Sigmoid colon (tissue), 4 donors: ENCODE results near the gene SUMO3.

Experiments used
- POLR2A ChIP-seq, 2 donors: fragments of 450-650 bp; IDR thresholded peaks; one replicate each; pipeline ENCODE4 v1.6.1; 2016; ENCODE audit warnings: antibody characterized with exemption in 2 of 2, mild to moderate bottlenecking in 2 of 2, moderate library complexity in 2 of 2
- POLR2AphosphoS5 ChIP-seq, 4 donors: sonication (generic); formaldehyde crosslinking; IDR thresholded peaks; one replicate each; pipeline ENCODE4 v1.6.1; 2017; ENCODE audit warnings: antibody characterized with exemption in 4 of 4
- TF ChIP-seq, protein P1 (sequence below), 4 experiments: fragments of 450-650 bp in 3 of 4; fragments of 200-600 bp in 1 of 4; IDR thresholded peaks; one replicate each; pipeline ENCODE4 v1.5.1; 2016 to 2019; ENCODE audit warnings: antibody characterized with exemption in 4 of 4, mild to moderate bottlenecking in 3 of 4, moderate library complexity in 2 of 4

DNA sequence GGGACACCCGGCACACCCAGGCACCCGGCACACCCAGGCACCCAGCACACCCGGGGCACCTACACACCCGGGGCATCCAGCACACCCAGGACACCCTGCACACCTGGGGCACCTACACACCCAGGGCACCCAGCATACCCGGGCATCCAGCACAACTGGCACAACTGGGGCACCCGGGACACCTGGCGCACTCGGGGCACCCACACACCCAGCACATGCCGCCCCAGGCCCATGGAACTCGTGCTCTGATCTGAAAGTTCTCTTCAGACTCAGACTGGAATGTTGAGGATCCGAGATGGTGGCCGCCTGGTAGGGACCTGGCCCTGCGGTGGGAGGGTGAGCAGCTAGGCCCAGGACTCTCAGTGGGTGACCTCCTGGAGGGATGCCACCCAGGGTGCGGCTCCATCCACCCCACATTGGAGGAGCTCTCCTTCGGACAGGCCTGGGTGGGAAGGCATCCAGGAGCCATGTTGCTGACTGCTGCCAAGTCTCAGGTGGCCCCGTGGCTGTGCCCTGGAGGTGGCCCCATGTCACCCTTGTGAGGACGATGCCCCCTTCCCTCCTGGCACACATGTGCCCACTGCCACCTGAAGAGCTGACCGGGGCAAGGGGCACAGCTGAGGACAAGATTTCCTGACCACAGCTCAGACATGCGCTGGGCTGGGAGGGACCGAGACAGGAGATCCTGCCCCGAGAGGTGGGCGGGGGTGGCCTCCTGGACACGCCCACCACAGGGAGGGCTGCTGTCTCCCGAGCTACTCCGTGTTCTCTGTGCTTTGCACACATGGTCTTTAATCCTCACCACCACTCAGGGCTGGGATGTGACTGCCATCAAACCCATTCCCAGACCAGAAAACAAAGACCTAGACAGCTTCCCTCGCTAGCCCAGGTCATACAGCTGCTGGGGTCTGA is 53.3 kb downstream of the SUMO3 start:
- TF ChIP-seq, protein P1, sequence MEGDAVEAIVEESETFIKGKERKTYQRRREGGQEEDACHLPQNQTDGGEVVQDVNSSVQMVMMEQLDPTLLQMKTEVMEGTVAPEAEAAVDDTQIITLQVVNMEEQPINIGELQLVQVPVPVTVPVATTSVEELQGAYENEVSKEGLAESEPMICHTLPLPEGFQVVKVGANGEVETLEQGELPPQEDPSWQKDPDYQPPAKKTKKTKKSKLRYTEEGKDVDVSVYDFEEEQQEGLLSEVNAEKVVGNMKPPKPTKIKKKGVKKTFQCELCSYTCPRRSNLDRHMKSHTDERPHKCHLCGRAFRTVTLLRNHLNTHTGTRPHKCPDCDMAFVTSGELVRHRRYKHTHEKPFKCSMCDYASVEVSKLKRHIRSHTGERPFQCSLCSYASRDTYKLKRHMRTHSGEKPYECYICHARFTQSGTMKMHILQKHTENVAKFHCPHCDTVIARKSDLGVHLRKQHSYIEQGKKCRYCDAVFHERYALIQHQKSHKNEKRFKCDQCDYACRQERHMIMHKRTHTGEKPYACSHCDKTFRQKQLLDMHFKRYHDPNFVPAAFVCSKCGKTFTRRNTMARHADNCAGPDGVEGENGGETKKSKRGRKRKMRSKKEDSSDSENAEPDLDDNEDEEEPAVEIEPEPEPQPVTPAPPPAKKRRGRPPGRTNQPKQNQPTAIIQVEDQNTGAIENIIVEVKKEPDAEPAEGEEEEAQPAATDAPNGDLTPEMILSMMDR (IDR thresholded peaks at IDR 0.05): no peak
- TF ChIP-seq POLR2A (IDR thresholded peaks at IDR 0.05) (no peak), POLR2AphosphoS5 (IDR thresholded peaks at IDR 0.05) (no peak)
